NCI-H2081 (cell line): Measurements from ENCODE around the gene SSUH2.
"Not testable (repeated sequence)": the region's sequence is repeated elsewhere in the genome, so short reads cannot be mapped to it uniquely, and the experiment has no call there.

ENCODE experiments used
- DNase-seq, 2 experiments: peaks; one replicate each; lab custom pipeline; 2025; lab: John Stamatoyannopoulos, UW

SSUH2 gene

DNA sequence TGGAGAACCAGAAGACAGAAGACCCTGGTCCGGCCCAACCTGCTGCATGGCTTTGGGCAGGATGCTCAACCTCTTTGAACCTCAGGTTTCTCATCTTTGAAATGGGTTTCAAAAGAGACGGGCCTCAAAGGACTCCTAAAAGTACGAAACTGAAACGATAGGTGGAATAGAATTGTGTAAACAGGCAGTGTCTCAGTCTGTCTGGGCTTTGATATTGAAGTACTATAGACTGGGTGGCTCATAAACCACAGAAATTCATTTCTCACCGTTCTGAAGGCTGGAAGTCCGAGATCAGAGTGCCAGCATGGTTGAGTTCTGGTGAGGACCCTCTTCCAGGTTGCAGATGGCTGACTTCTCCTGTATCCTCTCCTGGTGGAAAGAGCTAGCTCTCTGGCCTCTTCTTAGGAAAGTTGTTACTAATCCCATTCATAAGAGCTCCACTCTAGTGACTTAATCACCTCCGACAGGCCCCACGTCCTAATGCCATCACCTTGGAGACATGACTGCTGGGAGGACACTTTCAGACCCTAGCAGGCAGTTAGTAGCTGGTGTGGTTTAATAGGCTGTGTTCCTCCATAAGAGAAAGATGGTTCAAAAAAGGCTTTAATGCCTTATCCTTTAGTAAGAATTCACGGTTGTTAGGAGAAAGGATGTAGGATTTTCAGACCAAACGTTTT lies 35.7 kb downstream of the SSUH2 start:
- no peak for DNase-seq

DNA sequence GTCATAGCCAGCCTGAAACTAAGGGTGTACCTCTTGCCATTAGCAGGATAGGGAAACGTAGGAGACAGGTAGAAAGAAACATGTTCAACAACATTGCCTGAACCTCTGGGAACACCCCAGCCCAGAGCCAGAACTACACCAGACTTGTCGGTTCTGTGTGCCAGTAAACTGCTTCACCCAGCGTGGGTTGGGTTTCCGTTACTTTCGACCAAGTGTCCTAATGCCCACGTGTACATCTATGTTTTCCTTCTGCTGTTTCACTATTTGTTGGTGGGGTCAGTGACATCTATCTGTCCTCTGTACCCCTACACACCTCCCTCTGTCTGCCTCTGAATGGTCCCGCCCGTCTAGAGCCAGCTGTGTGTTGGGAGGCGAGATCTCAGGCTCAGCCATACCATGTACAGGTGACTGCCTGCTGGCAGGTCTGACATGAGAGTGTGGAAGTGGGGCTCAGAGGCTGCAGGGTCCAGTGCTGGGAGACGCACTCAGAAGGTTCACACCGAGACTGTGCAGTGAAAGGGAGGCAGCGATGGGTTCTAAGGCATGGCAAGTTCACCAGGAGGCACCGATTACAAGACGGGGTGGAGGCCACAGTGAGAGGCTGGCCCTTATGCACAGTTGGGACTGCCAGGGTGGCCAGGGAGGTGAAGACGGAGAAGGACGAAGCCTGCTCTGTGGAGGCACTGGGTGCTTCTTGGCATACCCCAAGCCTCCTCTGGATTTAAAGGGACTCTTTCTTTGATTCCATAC lies 36.4 kb downstream of the SSUH2 start:
- no peak for DNase-seq

DNA sequence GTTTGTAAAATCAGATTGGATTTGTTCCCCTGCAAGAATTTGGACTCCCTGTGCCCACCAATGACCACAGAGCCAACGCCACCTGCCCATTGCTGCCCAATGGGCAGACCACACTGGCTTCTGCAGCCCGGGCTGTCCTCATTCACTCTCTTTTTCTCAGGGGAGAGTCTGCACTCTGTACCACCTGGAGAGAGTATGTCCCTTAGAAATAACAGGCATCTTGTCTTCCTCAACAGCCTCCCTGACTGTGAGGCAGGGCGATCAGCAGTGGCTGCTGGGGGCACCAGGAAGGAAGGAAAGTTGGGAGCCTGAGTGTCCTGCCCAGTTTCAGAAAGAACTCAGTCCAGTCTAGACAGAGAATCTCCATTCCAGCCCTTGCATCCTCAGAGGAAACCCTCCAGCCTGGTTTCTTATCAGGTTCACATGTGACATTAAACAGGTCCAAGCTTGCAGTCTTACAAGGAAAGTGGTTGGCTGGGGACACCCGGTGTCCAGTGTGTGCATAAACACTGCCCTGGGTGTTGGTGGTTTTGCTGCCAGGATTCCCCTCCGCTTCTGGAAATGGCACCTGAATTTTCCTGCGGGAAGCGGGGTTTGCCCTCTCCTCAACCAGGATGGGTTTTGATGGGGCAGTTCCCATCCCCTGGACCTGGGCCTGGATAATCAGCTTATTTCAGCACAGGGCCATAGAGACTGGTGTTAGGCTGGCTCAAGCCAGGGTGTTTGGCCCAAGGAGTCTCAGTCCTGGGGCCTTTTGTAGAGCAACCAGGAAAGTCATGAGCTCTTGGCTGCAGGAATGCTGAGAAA lies 37.2 kb downstream of the SSUH2 start:
- peak; percentile 15 to 36 for DNase-seq

DNA sequence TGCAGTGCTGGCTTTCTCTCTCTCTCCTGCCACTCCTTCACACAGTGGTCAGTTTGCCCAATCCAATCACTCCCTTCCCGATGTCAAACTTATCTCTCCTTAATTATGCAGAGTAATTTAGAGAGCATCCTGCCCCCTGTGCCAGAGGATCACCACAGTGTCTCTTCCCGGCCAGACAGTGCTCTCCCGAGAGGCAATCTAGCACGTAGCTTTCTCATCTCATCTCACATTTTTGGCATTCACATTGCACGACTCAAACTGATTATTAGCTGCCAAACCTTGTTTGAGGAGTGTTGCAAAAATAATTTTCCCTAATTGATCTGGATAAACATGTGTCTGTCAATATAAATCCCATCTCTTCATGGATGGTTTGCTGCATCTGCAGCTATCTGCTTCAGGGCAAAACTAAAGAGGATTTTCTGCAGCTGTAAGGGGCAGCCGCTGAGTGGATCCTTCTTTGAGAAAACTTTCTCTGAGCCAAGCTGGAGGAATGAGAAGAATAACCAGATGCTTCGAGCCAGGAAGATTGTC lies 37.8 kb downstream of the SSUH2 start:
- no peak for DNase-seq

DNA sequence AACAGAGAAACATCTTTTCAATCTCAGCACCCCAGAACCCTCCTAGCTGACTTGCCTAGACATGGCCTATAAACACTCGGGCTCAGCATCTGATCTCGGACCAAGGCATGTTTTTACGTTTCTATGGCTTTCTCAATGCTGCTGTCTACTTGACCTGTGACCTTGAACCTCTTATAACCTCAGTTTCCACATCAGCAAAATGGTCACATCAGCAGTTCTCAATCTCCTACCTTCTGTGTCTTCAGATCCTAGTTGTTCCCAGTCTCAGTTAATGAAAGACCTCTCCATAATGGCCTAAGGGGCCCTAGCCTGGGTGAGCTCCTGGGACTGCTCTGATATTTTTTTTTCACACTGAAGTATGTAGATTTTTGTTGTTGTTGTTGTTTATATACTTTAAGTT lies 39.6 kb downstream of the SSUH2 start:
- no peak for DNase-seq

DNA sequence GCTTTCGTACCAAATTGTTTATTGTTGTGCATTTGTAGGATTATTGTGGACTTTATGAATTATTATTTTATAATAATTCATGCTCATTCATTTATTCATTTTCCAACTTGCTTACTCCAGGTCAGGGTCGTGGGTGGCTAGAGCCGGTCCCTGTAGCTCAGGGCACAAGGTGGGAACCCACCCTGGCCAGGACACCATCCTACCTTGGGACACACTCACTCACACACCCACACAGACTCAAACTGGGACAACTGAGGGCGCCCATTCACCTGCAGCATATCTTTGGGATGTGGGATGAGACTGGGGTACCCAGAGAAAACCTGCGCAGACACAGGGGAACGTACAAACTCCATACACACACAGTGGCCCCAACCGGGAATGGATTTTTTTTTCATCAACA lies 40.6 kb downstream of the SSUH2 start:
- no peak for DNase-seq

DNA sequence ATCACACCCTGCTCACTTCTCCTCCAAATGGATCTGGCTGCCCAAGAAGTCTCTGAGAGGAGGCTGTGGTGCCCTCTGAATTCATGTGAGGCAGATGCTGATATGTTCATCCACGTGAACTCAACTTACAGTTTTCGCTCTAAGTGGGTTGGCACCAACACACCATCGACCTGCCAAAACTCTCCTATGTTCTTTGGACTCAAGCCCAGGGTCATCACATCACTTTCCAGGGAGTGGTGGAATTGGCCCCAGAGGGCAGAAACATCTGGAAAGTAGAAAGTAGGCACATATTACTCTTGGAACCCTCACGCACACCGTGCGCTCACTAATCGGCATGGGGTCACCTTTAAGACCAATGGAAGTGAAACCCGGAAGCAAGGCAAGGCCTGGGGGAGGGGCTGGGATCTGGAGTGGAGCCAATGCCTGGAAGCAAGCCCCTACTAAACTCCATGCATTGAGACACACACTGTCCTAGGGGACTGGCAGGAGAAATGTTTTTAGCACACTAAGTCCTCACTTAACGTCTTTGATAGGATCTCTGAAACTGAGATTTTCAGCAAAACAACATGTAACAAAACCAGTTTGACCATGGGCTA lies 41.4 kb downstream of the SSUH2 start:
- no peak for DNase-seq

DNA sequence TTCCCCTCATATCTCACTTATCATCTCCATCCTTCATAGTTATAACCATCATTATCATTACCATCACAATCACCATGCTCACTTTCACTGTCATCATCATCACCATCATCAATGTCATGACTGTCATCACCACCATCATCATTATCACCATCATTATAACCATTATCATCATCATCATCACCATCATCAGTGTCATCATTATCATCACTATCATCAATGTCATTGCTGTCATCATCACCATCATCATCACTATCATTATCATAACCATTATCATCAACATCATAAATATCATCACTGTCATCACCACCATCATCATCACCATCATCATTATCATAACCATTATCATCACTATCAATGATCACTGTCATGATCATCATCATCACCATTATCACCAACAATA lies 44.1 kb downstream of the SSUH2 start:
- DNase-seq = no peak

DNA sequence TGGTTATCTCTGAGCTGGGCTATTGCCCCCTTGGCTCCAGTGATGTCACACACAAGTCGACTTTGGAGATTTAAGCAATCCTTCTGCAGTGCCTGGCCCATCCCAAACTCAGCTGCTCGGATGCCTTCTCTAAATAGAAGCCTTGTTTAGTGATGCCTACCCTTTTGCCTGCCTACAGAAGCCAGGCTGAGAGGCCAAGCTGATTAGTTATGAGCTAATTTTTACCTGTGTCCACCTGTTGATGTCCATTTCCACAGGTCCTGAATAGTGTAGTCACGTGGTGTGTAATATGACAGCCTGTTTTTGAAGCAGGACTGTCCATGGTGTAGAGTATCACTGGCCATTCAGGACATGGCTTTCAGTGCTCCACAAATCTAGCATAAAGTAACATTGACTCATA lies 45.5 kb downstream of the SSUH2 start:
- DNase-seq = no peak

DNA sequence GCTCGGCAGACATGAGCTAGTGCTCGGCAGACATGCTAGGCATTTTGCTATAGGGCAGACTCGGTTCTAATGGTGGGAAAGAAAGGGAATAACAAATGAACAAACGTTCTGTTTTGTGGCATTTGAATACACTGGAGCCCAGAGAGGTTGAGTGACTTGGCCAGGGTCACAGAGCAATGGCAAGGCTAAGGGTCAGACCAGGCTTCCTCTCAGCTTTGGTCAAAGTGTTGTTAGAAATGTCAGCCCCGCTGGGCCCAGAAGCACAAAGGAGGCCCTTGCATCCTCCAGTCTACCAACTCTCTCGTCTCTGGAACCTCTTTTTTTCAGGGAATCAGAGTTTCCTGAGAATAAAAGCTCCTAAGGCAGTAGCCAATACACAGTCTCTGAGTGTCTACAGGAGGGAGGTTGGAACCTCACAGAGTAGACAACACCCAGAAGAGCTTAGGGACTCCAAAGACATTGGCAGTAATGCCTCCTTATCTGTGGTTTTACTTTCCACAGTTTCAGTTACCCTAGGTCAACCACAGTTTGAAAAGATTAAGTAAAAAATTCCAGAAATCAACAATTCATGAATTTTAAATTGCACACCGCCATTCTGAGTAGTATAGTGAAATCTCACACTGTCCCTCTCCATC lies 47.3 kb downstream of the SSUH2 start:
- DNase-seq = no peak

DNA sequence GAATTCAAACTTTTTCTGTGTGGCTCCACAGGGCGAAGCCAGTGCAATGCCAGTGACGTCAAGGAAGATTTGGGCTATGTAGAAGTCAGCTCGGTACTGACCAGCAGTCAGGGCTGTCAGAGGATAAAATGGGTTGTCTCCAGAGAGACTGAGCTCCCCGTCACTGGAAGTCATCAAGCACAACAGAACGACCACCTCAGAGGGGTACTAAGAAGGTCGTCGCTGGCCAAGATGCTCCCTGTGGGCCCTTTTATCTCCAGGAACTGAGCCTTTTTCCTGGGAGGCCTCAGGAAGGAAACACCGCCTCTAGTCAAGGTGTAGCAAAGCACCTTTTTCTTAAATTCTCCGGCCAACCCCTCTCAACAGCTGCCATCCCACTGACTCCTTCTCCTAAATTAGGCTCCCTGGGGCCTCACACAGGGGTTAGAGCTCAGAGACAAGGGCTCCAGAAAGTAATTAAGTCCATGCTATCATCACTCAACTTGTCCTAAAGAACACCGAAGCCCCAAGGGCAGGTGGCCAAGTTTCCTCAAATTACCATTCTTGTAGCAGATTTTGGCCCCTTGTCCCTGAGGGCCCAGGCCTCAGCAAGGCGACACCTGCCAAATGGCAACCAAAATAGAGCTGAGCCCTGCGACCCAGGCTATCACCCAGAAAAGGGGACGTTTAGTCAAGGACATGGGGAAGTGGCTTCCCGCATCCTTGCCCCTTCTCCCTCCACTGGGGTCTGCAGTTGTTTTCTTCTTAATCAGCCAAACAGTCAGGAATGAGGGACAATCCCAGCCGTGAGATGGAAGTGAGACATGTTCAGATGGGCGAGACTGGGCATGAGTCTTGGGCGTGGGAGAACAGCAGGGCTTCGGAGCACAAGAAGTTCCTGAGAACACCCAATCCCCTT lies 48.0 kb downstream of the SSUH2 start:
- DNase-seq = no peak

DNA sequence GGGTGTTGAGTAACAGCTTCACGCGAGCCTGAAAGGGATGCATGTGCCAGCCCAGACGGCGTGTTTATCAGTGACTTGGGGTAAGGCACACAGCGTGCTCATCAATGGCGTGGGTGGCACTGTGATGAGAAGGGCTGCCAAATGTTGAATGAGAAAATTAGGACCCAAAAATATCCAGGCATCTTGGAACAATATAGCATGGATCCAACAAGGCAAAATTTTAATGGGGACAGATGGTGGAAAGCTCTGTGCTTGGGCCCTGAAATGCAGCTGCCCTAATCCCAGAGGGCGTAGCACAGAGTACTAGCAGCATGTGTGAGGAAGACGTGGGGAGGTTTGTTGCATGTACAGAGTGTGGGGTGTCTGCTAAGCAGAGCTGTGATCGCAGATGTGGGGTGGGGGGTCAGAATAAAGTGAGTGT lies 48.9 kb downstream of the SSUH2 start:
- no peak for DNase-seq

DNA sequence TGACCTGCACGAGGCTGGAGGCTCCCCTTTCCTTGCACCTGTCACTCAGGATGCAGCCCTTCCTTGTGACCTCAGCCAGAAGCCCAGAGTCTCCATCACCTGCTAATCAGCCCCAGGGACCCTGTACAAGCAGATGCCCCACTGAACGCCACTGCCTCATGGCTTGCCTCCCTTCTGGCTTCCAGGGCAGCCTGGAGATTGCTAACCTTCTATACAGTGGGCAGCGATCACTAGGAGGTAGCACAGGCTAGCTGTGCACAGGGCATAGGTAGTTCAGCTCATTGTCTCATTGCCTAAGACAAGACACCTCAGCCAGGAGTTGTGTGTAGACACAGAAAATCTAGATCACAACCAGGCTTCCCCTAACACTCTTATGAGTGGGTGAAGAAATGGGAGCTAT lies 49.3 kb downstream of the SSUH2 start:
- DNase-seq = no peak

DNA sequence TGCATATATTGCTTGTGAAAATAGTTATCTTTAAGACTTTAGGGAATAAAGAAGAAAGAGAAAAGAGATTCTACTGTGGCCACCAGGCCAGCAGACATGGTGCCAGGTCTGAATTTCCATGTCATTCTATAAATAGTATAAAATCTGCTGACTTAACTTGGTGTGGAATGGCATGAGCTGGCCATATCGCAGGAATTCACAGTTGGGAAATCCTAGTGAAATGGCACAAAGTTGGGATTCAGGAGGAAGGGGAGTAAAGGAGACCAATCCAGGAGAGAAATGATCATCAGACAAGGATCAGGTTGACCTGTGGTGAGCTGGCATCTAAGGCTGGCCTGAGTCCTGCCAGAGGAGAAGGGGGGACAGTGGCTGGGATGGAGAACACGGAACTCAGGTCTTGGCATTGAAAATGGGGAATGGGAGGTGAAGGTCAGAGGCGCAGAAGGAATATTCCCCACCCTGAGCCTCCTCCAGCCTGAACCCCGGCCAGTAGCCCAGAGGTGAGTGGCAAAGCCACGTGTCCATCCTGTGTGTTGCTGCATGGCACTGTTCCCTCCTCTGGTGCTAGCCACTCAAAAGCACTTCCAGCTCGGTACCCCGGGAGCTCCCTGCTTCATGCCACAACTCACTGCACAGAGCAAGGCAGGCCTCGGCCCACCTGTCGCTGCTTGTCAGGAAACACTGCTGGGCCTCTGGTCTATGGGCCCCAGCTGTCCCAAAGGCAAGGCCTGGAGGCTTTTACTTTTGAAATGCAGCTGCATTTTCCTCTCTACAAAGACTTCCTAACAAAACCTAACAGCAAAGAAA lies 51.4 kb downstream of the SSUH2 start:
- no peak for DNase-seq

DNA sequence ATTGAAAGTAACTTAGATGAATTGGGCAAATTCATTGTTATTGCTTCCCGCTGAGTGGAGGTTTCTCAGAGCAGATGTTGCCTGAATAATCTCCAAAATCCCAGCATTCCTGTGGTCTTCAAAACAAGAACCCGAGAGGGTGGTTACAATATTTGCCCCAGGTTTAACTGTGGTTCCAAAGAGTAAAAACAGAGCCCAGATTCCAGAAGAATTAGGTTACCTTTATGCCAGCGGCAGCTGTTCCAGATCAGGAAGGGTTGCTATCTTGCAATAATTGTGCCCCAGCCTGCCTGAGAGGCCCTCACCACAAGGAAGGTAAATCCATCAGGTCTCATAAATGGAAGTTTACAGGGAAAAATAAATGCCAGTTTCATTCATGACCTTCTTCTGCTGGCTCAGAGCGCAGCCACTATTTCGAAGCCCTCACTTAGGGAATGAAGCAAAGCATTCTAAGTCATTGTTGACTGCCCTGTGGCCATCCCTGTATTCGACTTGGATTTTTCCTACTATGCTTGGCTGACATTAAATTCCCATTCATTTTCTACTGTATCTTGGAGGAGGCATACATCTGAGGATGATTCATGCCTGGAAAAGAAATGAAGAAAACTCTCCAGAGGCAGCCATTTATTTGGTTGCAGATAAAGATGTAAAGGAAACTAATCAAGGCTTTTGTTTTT lies 54.6 kb downstream of the SSUH2 start:
- DNase-seq = no peak

DNA sequence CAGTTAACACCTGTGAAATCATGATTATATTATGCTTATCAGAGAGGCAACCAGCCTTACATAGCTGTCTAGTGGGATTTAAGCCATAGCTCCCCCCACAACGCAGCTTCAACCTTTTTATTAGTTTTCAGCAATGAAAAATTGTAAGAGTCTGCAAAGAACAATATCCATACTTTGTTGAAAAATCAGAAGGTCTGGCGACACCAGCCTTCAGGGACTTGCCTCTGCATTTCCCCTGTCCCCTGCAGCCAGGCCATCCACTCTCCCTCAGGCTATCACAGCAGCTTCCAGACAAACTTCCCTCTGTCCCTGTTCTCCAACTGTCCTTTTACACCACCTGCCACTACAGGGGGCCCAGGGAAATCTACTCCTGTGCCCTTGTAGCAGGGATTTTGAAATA lies 59.9 kb downstream of the SSUH2 start:
- no peak for DNase-seq

DNA sequence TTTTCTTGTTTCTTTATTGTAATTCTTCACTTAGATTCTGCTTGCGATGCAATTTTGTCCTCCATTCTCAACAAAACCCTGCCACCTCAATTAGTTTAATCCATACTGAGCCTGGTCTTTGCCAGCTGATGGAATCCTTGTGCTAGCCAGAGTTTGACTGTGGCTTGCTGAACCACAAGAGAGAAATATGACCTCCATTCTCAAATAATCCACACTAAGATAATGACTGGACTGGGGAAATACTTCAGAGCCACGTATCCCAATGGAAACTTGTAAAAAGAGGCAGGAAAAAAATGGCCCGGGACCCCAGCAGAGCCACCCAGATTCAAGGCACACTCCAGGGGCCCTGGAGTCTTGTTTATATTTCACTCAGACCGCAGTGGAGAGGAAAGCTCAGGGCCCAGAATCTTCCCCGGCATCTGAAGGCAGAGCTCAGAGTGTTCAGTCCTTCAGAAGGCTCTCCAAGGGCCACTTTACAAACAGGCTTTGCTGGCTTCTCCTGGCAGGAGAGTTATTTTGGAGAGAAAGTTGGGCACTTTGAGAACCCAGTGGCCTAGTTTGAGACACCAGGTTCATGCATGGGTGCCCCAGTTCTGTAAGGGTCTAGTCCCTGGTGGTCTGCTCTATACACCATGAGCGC lies 62.7 kb downstream of the SSUH2 start:
- no peak for DNase-seq

DNA sequence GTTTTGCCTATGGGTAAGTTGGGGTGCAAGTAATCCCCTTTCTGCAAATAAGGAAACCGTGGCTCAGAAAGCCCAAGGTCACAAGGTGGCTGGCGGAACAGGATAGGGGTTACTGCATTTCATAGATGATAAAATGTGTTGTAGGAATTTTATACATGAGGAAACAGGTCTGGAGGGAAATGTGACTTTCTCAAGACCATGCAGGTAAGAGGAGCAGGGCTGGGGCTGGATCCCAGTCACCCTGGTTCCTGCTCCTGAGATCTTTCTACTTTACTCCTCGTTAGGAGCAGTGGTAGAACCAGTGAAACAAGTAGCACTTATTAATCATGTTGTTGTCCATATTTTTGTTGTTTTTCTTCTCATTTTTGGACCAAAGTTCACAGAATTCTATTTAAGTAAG lies 63.2 kb downstream of the SSUH2 start:
- DNase-seq = no peak

DNA sequence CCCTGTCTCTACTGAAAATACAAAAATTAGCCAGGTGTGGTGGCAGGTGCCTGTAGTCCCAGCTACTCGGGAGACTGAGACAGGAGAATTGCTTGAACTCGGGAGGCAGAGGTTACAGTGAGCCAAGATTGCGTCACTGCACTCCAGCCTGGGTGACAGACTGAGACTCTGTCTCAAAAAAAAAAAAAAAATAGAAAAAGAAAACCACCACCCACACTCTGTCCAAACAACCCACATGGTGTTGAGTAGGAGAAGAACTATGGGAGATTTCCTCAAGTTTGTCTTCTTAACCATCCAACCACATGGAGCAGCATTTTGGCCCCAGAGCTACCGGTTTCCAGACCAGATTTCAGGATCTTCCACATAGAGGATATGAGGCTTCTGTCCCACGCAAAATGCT lies 64.2 kb downstream of the SSUH2 start:
- DNase-seq = not testable (repeated sequence)
